T-helper 1 cell treated with Interleukin-12 subunit alpha and Interleukin-12 subunit beta and Interleukin-4 antibody, amounts not matched to agents 30 μg/mL and 1 μg/mL, for 36 hours (primary cell): ENCODE data around the gene EFCAB6.

ENCODE experiments used
- H3K27ac Mint-ChIP-seq: one replicate; pipeline ENCODE4 v1.8.0; 2021; ENCODE audit warnings: mild to moderate bottlenecking, mixed read lengths
- H3K27me3 Mint-ChIP-seq: one replicate; pipeline ENCODE4 v1.8.0; 2021; ENCODE audit warnings: low read depth, mixed read lengths
- H3K36me3 Mint-ChIP-seq: one replicate; pipeline ENCODE4 v1.8.0; 2021; ENCODE audit warnings: low read depth, mixed read lengths
- H3K4me1 Mint-ChIP-seq: one replicate; pipeline ENCODE4 v1.8.0; 2021; ENCODE audit warnings: low read depth, mixed read lengths
- H3K4me3 Mint-ChIP-seq: one replicate; pipeline ENCODE4 v1.8.0; 2021; ENCODE audit warnings: mild to moderate bottlenecking, moderate library complexity, mixed read lengths
- H3K9me3 Mint-ChIP-seq: one replicate; pipeline ENCODE4 v1.8.0; 2021; ENCODE audit warnings: mixed read lengths

The EFCAB6 gene

DNA sequence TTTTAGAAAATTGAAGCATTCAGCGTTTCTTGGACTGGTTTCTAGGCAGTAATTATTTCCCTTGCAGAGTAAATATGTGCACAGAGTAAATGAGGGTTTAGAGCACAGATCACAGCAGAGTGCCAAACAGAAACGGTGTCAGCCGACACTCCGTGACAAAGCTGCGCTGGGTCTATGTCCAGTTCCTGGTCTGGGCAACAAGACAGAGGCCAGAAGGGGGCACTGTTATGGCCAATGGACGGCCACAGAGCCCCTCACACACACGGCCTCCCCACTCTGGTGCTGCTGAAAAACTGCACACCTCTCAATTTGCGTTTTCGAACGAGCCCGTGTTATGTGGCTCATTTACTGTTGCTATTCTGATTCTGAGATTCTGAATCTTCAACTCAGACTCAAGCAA is 219.6 kb downstream of the EFCAB6 start:
- no peaks in the 10 kb centered on the region for H3K9me3 Mint-ChIP-seq
- no peaks in the 10 kb centered on the region for H3K4me1 Mint-ChIP-seq
- H3K27me3 Mint-ChIP-seq = peaks cover 14% of the 10 kb centered on the region
- no peak overlapping the region for H3K4me3 Mint-ChIP-seq
- no peaks in the 10 kb centered on the region for H3K36me3 Mint-ChIP-seq
- no peak overlapping the region for H3K27ac Mint-ChIP-seq

DNA sequence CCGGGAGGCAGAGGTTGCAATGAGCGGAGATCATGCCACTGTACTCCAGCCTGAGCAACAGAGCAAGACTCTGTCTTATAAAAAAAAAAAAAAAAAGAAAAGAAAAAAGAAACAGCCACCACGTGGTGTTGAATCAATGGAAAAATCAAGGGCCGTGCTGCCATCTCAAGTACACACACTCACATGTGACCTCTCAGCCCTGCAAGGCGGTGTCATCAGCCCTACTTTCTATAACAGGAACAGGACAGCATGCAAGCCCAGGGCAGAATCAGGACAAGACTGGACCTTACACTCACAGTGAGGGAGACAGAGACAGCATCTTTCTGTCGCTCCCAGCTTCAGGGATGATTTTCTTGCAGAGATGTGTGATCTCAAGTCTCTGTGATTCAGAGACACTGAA is 220.7 kb downstream of the EFCAB6 start:
- Mint-ChIP-seq H3K4me3 (no peak overlapping the region), H3K27ac (no peak overlapping the region), H3K4me1 (no peaks in the 10 kb centered on the region), H3K36me3 (no peaks in the 10 kb centered on the region), H3K9me3 (no peaks in the 10 kb centered on the region), H3K27me3 (peaks cover 8% of the 10 kb centered on the region)

DNA sequence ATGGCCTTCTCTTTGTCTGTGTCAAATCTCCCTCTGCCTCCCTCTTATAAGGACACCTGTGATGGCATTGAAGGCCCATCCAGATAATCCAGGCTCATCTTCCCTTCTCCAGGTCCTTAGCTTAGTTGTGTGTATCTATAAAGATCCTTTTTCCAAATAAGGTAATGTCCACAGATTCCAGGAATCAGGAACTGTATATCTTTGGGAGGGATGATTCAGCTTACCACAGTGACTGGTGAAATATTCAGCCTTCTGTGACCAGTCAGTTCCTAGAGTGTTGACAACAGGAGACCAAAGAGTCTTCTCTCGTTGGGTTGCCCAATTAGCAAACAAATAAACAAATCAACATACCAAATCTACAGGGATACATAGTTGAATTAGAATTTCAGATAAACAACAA is 224.5 kb downstream of the EFCAB6 start:
- no peaks in the 10 kb centered on the region for H3K4me1 Mint-ChIP-seq
- no peak overlapping the region for H3K4me3 Mint-ChIP-seq
- no peak overlapping the region for H3K27ac Mint-ChIP-seq
- H3K36me3 Mint-ChIP-seq = no peaks in the 10 kb centered on the region
- peaks cover 12% of the 10 kb centered on the region for H3K9me3 Mint-ChIP-seq
- peaks cover 8% of the 10 kb centered on the region for H3K27me3 Mint-ChIP-seq

GRCh38 chr22:43583501-43583900 is 228.6 kb downstream of the EFCAB6 start:
- no peaks in the 10 kb centered on the region for H3K4me1 Mint-ChIP-seq
- H3K4me3 Mint-ChIP-seq = no peak overlapping the region
- H3K27ac Mint-ChIP-seq = no peak overlapping the region
- peaks cover 27% of the 10 kb centered on the region for H3K9me3 Mint-ChIP-seq
- H3K36me3 Mint-ChIP-seq = no peaks in the 10 kb centered on the region
- H3K27me3 Mint-ChIP-seq = peaks cover 8% of the 10 kb centered on the region

DNA sequence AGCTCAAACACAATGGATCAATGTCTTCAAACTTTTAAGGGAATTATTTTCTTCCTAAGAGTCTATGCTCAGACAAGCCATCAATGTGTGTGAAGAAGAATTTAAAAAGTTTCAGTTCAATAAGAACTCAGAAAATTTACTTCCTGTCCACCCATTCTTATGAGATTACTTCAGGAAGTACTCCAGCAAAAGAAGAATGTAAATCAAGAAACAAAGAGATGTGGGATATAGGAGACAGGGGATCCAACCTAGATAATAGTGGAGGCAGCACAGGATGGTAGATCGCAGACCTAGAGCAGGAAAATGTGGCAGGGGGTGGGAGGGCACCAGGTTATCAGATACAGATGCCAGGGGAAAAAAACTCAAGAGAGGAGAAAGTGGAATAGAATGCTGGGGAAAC is 229.7 kb downstream of the EFCAB6 start:
- peaks cover 8% of the 10 kb centered on the region for H3K27me3 Mint-ChIP-seq
- H3K9me3 Mint-ChIP-seq = peaks cover 27% of the 10 kb centered on the region
- no peaks in the 10 kb centered on the region for H3K36me3 Mint-ChIP-seq
- no peaks in the 10 kb centered on the region for H3K4me1 Mint-ChIP-seq
- no peak overlapping the region for H3K27ac Mint-ChIP-seq
- no peak overlapping the region for H3K4me3 Mint-ChIP-seq

DNA sequence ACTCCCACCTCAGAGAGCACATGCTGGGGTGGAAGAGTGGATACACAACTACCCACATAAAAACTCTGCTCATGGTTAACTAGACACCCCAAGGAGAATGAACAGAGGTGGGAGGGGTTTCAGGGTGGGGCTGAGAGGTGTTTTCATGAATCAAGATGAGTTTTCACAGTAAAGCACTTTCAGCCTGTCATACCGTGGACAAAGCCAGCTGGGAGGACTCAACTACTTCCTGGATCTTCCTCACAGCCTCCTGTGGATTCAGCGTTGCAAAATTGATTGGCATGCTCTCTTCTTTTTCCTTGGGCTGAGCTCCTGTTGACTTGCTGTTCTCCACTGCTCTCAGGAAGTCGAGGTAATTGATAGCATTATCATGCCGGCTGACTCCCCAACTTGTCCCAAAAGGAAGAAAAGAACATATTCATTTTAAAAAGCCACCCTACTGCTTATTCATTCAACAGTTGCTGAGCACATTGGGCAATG is 231.8 kb downstream of the EFCAB6 start:
- Mint-ChIP-seq H3K36me3 (no peaks in the 10 kb centered on the region), H3K9me3 (peaks cover 26% of the 10 kb centered on the region), H3K27ac (no peak overlapping the region), H3K4me1 (no peaks in the 10 kb centered on the region), H3K4me3 (no peak overlapping the region), H3K27me3 (peaks cover 8% of the 10 kb centered on the region)

- H3K9me3 Mint-ChIP-seq = no peaks in the 10 kb centered on the region
- H3K27me3 Mint-ChIP-seq = peaks cover 3% of the 10 kb centered on the region
- H3K4me3 Mint-ChIP-seq = no peak overlapping the region
- no peaks in the 10 kb centered on the region for H3K4me1 Mint-ChIP-seq
- H3K36me3 Mint-ChIP-seq = no peaks in the 10 kb centered on the region
- H3K27ac Mint-ChIP-seq = no peak overlapping the region
These were observed 237.4 kb downstream of the EFCAB6 start for GRCh38 chr22:43574738-43575137.

- Mint-ChIP-seq H3K4me3 (no peak overlapping the region), H3K27me3 (peaks cover 3% of the 10 kb centered on the region), H3K27ac (no peak overlapping the region), H3K9me3 (no peaks in the 10 kb centered on the region), H3K4me1 (no peaks in the 10 kb centered on the region), H3K36me3 (no peaks in the 10 kb centered on the region)
These were observed 239.4 kb downstream of the EFCAB6 start for GRCh38 chr22:43572710-43573109.

DNA sequence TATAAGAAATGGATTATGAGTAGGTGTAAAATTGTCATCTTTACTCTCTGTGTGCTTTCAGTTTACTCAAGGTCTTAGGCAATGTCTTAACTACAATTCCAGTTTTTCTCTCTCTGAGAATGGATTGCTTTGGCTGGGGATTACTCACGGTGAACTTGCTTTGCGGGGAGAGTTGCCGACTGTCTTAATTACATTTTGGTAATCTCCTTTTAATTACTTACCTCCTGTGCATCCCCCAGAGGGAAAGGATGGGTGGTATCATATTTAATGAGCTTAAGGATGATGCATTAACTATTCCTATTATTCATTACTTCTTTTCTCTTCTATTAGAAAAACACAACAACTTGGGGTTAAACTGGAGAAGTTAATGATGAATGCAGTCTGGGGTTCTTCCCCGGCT is 240.9 kb downstream of the EFCAB6 start:
- H3K27me3 Mint-ChIP-seq = peaks cover 3% of the 10 kb centered on the region
- no peaks in the 10 kb centered on the region for H3K4me1 Mint-ChIP-seq
- H3K4me3 Mint-ChIP-seq = no peak overlapping the region

GRCh38 chr22:43570531-43571165 is 241.5 kb downstream of the EFCAB6 start:
- Mint-ChIP-seq H3K27ac (no peak overlapping the region), H3K27me3 (peaks cover 3% of the 10 kb centered on the region), H3K4me3 (no peak overlapping the region), H3K9me3 (no peaks in the 10 kb centered on the region), H3K4me1 (no peaks in the 10 kb centered on the region), H3K36me3 (no peaks in the 10 kb centered on the region)

More for the DNA sequence above, 240.9 kb downstream of the EFCAB6 start:
- Mint-ChIP-seq H3K9me3 (no peaks in the 10 kb centered on the region), H3K27ac (no peak overlapping the region), H3K36me3 (no peaks in the 10 kb centered on the region)

DNA sequence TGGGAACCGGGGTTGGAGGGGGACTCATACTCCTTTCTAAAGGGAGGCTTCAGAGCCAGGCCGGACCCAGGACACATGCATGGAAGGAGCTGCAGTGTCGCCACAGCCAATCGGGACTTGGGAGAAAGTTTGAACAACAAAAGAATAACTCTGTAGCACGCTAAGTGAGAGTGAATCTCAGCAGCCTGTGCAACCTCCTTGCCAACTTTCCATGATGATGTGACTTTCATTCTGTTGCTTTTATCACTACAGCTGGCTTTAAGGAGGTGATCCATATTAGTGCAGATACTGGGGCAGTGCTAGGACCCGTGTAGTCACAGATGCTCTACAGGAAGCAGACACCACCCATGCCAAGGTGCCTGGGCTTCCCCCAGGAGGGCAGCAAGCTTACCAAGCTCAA is 243.0 kb downstream of the EFCAB6 start:
- no peak overlapping the region for H3K27ac Mint-ChIP-seq
- peaks cover 3% of the 10 kb centered on the region for H3K27me3 Mint-ChIP-seq
- H3K4me3 Mint-ChIP-seq = no peak overlapping the region
- H3K9me3 Mint-ChIP-seq = no peaks in the 10 kb centered on the region
- H3K4me1 Mint-ChIP-seq = no peaks in the 10 kb centered on the region
- H3K36me3 Mint-ChIP-seq = no peaks in the 10 kb centered on the region

- H3K9me3 Mint-ChIP-seq = no peaks in the 10 kb centered on the region
- H3K27me3 Mint-ChIP-seq = peaks cover 3% of the 10 kb centered on the region
- H3K27ac Mint-ChIP-seq = no peak overlapping the region
- no peak overlapping the region for H3K4me3 Mint-ChIP-seq
- H3K4me1 Mint-ChIP-seq = no peaks in the 10 kb centered on the region
- H3K36me3 Mint-ChIP-seq = no peaks in the 10 kb centered on the region
These were observed 244.3 kb downstream of the EFCAB6 start for GRCh38 chr22:43567691-43568324.

DNA sequence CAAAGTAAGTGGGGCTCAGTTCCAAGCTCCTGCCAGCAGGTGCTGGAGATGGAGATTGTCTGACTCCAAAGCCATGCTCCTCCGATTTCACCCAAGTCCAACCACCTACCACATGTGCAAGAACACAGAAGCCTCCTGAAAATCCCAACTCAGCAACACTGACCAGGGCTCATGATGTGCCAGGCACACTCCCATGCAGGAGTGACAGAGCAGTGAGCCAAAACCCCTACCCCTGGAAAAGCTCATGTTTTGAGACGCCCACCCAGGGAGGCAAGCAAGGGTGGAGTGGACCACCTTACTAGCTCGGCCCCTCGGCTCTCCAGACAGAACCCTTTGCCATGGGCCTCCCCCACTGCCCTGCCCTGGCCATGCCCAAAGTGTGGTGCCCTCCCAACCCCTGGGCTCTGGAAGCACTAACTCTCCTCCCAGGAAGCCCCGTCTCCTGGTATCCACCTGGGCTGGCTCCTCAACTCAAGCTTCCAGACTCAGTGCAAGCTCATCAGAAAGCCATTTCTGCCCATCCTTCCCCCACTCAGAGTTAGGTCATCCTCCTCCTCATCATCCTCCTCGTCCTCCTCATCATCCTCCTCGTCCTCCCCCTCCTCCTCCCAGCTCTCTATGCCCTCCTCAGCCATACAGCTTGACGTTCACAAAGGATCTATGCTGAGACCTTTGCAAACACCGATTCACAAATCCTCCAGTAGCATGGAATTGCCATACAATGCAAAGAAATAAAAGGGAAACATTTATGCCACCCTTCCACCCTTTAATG is 245.4 kb downstream of the EFCAB6 start:
- no peak overlapping the region for H3K4me3 Mint-ChIP-seq
- no peaks in the 10 kb centered on the region for H3K36me3 Mint-ChIP-seq
- H3K4me1 Mint-ChIP-seq = no peaks in the 10 kb centered on the region
- H3K27me3 Mint-ChIP-seq = peaks cover 3% of the 10 kb centered on the region
- no peak overlapping the region for H3K27ac Mint-ChIP-seq
- no peaks in the 10 kb centered on the region for H3K9me3 Mint-ChIP-seq

GRCh38 chr22:43566021-43566420 is 246.1 kb downstream of the EFCAB6 start:
- Mint-ChIP-seq H3K36me3 (no peaks in the 10 kb centered on the region), H3K9me3 (no peaks in the 10 kb centered on the region), H3K4me1 (no peaks in the 10 kb centered on the region), H3K4me3 (no peak overlapping the region), H3K27me3 (peaks cover 3% of the 10 kb centered on the region), H3K27ac (no peak overlapping the region)

GRCh38 chr22:43564859-43565258 is 247.2 kb downstream of the EFCAB6 start:
- Mint-ChIP-seq H3K36me3 (no peaks in the 10 kb centered on the region), H3K4me3 (no peak overlapping the region), H3K9me3 (no peaks in the 10 kb centered on the region), H3K4me1 (no peaks in the 10 kb centered on the region), H3K27me3 (no peaks in the 10 kb centered on the region), H3K27ac (no peak overlapping the region)
